Measurements from ENCODE around the gene NFS1. TPM values are rescaled to one million over a fixed set of nuclear protein-coding genes. Genes with fewer than 3 reads are reported as not detected.

Gene NFS1
- polyA plus RNA-seq, 1 donor (not counting 4 experiments of a cell fraction or from before 2014, with no cell fraction given), result 39.6 TPM

DNA sequence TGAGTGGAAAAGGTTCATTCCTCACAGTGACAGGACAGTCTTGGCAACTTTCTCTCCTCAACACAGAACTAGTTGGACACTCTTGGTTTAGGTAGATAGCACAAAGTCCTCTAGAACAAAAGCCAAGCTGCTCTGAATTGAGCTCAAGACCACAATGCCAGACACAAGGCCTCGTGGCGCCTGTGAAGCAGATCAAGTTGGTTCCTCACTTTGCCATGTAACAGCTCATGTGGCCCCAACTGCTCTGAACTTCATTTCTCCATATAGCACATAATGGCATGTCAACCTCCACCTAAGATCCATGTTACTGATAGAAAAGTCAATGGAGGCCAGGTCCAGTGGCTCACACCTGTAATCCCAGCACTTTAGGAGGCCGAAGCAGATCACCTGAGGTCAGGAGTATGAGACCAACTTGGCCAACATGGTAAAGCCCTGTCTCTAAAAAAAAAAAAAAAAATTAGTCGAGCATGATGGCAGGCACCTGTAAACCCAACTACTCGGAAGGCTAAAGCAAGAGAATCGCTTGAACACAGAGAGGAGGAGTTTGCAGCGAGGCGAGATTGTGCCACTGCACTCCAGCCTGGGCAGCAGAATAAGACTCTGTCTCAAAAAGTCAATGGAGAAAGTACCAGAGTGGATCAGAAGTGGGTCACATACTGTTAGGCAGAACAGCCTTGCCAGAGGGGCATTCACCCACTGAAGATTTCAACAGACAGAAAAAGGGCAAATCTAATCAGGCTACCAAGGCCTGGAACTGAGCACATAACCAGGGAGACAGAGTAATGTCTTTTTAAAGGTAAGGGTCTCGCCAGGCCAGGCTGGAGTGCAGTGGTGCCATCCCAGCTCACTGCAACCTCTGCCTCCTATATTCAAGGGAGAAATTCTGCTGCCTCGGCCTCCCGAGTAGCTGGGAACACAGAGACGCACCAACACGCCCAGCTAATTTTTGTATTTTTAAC is 21.3 kb upstream of the NFS1 start:
- TF ChIP-seq, protein P1, sequence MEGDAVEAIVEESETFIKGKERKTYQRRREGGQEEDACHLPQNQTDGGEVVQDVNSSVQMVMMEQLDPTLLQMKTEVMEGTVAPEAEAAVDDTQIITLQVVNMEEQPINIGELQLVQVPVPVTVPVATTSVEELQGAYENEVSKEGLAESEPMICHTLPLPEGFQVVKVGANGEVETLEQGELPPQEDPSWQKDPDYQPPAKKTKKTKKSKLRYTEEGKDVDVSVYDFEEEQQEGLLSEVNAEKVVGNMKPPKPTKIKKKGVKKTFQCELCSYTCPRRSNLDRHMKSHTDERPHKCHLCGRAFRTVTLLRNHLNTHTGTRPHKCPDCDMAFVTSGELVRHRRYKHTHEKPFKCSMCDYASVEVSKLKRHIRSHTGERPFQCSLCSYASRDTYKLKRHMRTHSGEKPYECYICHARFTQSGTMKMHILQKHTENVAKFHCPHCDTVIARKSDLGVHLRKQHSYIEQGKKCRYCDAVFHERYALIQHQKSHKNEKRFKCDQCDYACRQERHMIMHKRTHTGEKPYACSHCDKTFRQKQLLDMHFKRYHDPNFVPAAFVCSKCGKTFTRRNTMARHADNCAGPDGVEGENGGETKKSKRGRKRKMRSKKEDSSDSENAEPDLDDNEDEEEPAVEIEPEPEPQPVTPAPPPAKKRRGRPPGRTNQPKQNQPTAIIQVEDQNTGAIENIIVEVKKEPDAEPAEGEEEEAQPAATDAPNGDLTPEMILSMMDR (optimal IDR thresholded peaks at IDR 0.05 in 1 of 3, IDR thresholded peaks at IDR 0.05 in 1 of 3, conservative IDR thresholded peaks at IDR 0.05 in 1 of 3; ENCODE audit: extremely low read depth in 1 of 3, insufficient read depth in 2 of 3, low read length in 3 of 3), result no peak
- no peak for TF ChIP-seq EZH2 (IDR thresholded peaks at IDR 0.05; ENCODE audit: low read length)
- dilution Hi-C loops (cut with MboI; ENCODE audit: extremely low pct_ligation_motif_present, low sequenced_read_pairs), result no loop called here
- Histone ChIP-seq H3K79me2 (ENCODE audit: control insufficient read depth, insufficient read depth, low read length) (peaks cover 88% of the 10 kb centered on the region), H3K9me1 (ENCODE audit: control insufficient read depth, extremely low read depth, insufficient read depth, low read length) (no peaks in the 10 kb centered on the region), H4K20me1 (ENCODE audit: control insufficient read depth, extremely low read depth, insufficient read depth, low read length) (peaks cover 32% of the 10 kb centered on the region), H3K4me1 (ENCODE audit: control insufficient read depth, extremely low read depth, insufficient read depth, low read length) (no peaks in the 10 kb centered on the region), H3K9ac (ENCODE audit: control insufficient read depth, extremely low read depth, insufficient read depth, low read length) (no peak overlapping the region), H3K9me3 (ENCODE audit: control insufficient read depth, low read depth, low read length) (no peaks in the 10 kb centered on the region), H3K27me3 (ENCODE audit: control insufficient read depth, extremely low read depth, insufficient read depth, low read length) (no peaks in the 10 kb centered on the region), H3K4me3 (ENCODE audit: control insufficient read depth in 2 of 3, extremely low read depth in 1 of 3, insufficient read depth in 2 of 3, low read depth in 1 of 3, low read length in 3 of 3) (no peak overlapping the region), H3K36me3 (ENCODE audit: control insufficient read depth in 2 of 2, extremely low read depth in 1 of 2, insufficient read depth in 2 of 2, low read length in 2 of 2) (peaks cover 52 to 65% of the 10 kb centered on the region in 2 experiments), H3K27ac (ENCODE audit: control insufficient read depth, insufficient read depth, low read length) (no peak overlapping the region), H3K4me2 (ENCODE audit: control insufficient read depth, extremely low read depth, insufficient read depth, low read depth, low read length) (no peak overlapping the region), H2AFZ (ENCODE audit: control insufficient read depth, low read length) (no peak overlapping the region)
- FAIRE-seq (no peak), DNase-seq (ENCODE audit: low read depth, low spot score) (no peak)

DNA sequence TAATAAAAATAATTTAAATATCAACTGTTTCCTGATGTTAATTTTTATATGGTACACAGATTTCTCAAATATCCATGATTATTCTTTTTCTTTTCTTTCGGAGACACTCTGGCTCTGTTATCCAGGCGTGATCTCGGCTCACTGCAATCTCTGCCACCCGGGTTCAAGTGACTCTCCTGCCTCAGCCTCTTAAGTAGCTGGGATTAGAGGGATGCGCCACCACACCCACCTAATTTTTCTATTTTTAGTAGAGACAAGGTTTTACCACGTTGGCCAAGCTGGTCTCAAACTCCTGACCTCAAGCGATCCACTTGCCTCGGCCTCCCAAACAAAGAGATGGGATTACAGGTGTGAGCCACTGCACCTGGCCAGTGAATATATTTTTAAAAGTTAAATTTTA is 20.6 kb upstream of the NFS1 start:
- H2AFZ ChIP-seq (ENCODE audit: control insufficient read depth, low read length), result no peak overlapping the region
- H3K9me3 ChIP-seq (ENCODE audit: control insufficient read depth, low read depth, low read length), result no peaks in the 10 kb centered on the region
- H3K9me1 ChIP-seq (ENCODE audit: control insufficient read depth, extremely low read depth, insufficient read depth, low read length), result no peaks in the 10 kb centered on the region
- no peak overlapping the region for H3K4me3 ChIP-seq (ENCODE audit: control insufficient read depth in 2 of 3, extremely low read depth in 1 of 3, insufficient read depth in 2 of 3, low read depth in 1 of 3, low read length in 3 of 3)
- TF ChIP-seq, protein P1 (optimal IDR thresholded peaks at IDR 0.05 in 1 of 3, IDR thresholded peaks at IDR 0.05 in 1 of 3, conservative IDR thresholded peaks at IDR 0.05 in 1 of 3; ENCODE audit: extremely low read depth in 1 of 3, insufficient read depth in 2 of 3, low read length in 3 of 3), result no peak
- TF ChIP-seq EZH2 (IDR thresholded peaks at IDR 0.05; ENCODE audit: low read length), result no peak
- H3K27ac ChIP-seq (ENCODE audit: control insufficient read depth, insufficient read depth, low read length), result no peak overlapping the region
- DNase-seq (ENCODE audit: low read depth, low spot score) (no peak), FAIRE-seq (no peak)
- H3K36me3 ChIP-seq (ENCODE audit: control insufficient read depth in 2 of 2, extremely low read depth in 1 of 2, insufficient read depth in 2 of 2, low read length in 2 of 2), result peaks cover 52 to 68% of the 10 kb centered on the region in 2 experiments
- no peak overlapping the region for H3K9ac ChIP-seq (ENCODE audit: control insufficient read depth, extremely low read depth, insufficient read depth, low read length)
- H3K4me2 ChIP-seq (ENCODE audit: control insufficient read depth, extremely low read depth, insufficient read depth, low read depth, low read length), result no peak overlapping the region
- peaks cover 88% of the 10 kb centered on the region for H3K79me2 ChIP-seq (ENCODE audit: control insufficient read depth, insufficient read depth, low read length)
- no peaks in the 10 kb centered on the region for H3K4me1 ChIP-seq (ENCODE audit: control insufficient read depth, extremely low read depth, insufficient read depth, low read length)
- H4K20me1 ChIP-seq (ENCODE audit: control insufficient read depth, extremely low read depth, insufficient read depth, low read length), result peaks cover 32% of the 10 kb centered on the region
- H3K27me3 ChIP-seq (ENCODE audit: control insufficient read depth, extremely low read depth, insufficient read depth, low read length), result no peaks in the 10 kb centered on the region
- dilution Hi-C loops (cut with MboI; ENCODE audit: extremely low pct_ligation_motif_present, low sequenced_read_pairs), result no loop called here

Measured in keratinocyte (primary cell).